ENCODE data around the gene ZNF383. TPM values are rescaled to one million over a fixed set of nuclear protein-coding genes. Genes with fewer than 3 reads are reported as not detected.

Gene ZNF383
- 5.4 and 6.1 TPM in 2 replicates for total RNA-seq

DNA sequence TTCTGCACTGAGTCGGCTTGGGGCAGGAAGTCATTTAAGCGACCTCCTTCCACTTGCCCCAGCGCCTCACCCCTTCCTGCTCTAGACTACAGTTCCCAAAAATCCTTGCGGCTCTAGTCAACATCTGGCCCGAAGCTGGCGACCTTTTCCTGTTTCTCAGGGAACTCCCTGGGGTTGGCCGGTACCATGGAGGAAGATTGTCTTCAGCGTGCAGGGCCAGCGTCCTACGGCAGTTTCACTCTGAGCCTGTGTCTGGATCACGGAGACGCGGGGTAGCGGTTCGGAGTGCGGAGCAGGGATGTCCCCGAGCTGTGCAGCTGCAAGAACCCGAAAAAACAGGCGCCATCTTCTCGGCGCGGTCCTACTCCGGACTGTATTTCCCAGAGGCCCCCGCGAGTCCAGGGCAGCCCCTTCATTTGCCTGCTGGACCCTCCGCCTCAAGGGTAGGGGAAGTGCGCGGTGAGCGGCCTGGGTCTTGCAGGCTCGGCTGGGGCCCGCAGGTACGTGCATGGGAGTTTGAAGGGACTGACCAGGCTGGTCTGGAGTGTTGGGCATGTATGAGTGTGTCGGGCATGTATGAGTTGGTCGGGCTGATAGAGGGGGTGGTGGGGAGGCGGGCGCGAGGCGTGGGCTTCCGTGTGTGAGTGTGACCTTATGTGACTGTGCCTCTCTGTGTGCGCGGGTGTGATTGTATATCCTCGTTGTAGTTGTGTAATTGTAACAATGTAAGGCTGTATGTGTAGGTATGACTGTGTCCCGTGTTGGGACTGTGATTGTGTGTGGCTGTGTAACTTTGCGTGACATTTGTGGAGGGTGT lies at the start of gene ZNF383:
ZNF383 (plus strand) TSS at position 440 of the 817 bp plus-strand sequence. CDS start 12,240 bp downstream, outside the sequence.

DNA sequence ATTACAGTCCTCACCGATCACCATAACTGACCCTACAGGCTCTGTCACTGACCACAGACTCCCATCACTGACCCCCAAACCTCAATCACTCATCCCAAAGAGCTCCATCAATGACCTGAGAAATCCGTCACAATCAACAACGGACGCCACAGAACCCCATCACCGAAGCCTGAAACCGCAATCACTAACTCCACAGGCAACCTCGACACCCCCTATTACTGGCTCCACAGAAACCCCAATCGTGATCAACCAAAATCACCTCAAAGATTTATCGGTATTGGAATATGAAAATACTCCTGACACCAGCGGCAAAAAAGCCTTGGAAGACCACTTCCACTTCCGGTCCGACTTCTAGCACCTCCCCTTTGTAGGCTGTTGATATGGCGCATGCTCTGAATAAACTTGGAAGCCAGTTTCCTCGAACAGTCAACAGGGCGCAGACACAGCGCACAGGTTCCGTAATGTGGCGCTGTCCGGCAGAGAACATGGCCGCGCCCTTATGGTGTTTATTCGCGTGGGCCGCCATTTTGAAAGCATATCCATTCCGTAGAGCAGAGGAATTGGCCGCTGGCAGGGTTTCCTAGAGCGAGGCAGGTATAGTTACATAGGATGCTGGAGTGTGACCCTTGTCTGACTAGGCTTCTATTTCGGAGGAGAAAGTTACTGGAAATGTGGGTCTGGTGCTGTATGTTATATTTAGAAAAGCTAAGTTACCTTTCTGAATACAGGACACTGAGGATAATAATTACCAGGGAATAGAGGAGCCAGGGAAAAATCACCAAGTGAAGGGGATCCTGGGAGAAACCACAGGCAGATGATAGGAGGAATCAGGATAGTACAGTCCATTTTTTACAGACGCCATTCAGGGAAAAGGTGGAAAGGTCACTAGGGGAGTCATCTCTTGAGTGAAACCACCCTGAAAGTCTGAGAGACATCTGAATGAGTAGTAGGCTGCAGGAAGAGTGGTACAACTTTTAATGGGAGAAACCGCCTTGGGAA lies 45.3 kb upstream of the ZNF383 start, which contains the start of gene ZNF585A:
ZNF585A (minus strand) TSS at position 328 of the 999 bp plus-strand sequence. CDS start 2,785 bp downstream, outside the sequence.

Other genes starting within 250 kb of the ZNF383 start
- gene ZNF420, start 139.8 kb upstream of the ZNF383 start, total RNA-seq = 8.2 and 10.0 TPM in 2 replicates
- gene ZNF585A, start 45.5 kb upstream of the ZNF383 start, total RNA-seq = 6.8 and 7.7 TPM in 2 replicates
- 8.1 and 17.5 TPM in 2 replicates for gene ZNF585B, start 7.7 kb upstream of the ZNF383 start, total RNA-seq
- 3.9 and 7.6 TPM in 2 replicates for gene ZNF527, start 152.9 kb downstream of the ZNF383 start, total RNA-seq
- 4.4 and 8.5 TPM in 2 replicates for gene ZNF569, start 249.2 kb downstream of the ZNF383 start, total RNA-seq

All from dermis lymphatic vessel endothelial cell (primary cell).